NCI-H2196 (cell line): Measurements from ENCODE around the gene FCMR.

ENCODE experiments used
- DNase-seq: peaks from one replicate; lab custom pipeline; 2025; ENCODE audit not compliant: unreplicated experiment; lab: John Stamatoyannopoulos, UW

The FCMR gene, protein sequence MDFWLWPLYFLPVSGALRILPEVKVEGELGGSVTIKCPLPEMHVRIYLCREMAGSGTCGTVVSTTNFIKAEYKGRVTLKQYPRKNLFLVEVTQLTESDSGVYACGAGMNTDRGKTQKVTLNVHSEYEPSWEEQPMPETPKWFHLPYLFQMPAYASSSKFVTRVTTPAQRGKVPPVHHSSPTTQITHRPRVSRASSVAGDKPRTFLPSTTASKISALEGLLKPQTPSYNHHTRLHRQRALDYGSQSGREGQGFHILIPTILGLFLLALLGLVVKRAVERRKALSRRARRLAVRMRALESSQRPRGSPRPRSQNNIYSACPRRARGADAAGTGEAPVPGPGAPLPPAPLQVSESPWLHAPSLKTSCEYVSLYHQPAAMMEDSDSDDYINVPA

GRCh38 chr1:206921772-206922265 is at the start of gene FCMR:
Gene FCMR, minus strand, starts transcription at chr1:206921941. Its CDS starts 87 bp downstream, at chr1:206921854.
- no peak for DNase-seq

DNA sequence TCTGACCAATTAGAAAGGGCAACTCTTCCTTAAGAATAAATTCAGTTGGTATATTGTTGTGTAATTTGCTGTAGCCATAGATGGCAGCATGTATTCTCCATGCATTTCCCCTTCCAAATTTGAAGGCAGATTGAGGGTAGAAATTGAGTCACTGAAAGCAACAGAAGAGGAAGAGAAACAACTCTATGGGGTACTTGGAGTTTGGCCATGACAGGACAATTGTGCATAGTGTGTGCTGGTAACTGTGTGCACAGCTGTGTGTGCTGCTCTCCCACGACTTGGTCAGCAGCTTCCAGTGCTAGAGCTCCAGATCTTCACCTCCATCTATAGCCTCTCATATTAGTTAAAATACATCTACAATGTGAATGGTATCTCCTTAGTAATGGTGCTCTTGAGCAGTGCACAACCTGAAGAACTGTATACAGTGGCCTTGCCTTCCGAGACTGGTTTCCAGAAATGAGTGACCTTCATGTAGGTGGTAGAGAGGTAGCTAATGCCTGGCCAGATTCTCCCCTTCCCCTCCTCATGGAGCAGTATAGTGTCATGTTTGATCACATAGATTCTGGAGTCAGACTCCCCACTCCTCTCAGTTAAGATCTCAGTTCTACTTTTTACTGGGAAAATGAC is 49.4 kb upstream of the FCMR start:
- DNase-seq, result no peak

DNA sequence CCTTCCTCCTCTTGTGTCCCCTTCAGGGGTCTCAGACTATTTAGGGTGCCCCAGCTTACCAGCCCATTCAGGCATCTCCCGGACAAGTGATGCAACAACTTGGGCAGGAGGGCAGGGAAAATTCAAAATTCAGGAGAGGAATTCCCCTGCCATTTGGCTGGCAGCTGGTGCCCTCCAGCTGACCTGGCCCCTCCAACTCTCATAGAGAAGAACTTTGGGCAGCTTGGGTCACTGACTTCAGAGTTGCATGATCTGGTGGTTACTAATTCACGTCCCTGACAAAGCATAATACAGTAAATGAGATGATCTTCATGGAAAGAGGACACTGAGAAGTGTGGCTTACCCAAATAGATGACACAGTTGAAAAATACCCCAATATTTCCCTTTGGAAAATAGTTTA is 48.7 kb upstream of the FCMR start, which contains the start of gene FCAMR:
FCAMR (minus strand) TSS at position 15 of the 400 bp plus-strand sequence. CDS start 335 bp downstream, outside the sequence.
- DNase-seq, result no peak

DNA sequence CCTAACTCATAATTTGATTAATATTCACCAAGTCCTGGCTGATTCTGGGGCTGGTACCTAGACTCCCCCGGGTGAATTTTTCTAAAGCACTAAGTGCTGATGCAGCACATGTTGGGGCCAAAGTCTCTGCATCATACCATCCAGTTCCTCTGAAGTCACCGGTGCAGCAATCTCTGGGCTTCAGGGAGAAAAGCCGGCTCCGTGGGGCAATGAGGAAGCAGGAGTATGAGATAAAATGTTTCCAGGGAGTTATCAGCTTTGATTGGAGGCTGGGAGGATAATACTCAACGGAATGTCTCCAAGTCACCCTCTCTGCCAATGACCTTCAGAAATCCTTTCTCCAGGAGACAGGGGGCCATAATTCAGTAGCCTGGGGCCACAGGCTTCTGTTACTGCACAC is 47.3 kb upstream of the FCMR start:
- DNase-seq, result no peak

- no peak for DNase-seq
Measured at GRCh38 chr1:206967096-206967849, 45.5 kb upstream of the FCMR start.

DNA sequence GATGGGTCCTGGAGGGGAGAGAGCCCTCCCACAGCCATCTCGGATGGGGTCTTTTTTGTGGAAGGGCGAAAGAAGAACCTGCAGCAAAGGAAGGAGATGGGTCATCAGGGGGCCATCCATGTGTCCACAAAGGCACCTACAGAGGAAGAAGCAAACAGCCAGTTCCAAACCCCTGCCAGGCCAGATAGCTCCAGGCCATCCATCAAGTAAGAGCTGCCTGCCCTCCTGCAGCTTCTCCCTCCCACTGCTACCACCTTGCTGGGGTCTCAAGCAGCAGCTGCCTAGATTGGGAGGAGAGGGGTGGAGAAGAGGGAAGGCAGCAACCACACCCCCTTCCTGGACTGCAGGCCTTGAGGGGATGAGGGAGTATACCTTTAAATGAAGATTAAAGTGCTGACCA is 44.0 kb upstream of the FCMR start:
- no peak for DNase-seq

DNA sequence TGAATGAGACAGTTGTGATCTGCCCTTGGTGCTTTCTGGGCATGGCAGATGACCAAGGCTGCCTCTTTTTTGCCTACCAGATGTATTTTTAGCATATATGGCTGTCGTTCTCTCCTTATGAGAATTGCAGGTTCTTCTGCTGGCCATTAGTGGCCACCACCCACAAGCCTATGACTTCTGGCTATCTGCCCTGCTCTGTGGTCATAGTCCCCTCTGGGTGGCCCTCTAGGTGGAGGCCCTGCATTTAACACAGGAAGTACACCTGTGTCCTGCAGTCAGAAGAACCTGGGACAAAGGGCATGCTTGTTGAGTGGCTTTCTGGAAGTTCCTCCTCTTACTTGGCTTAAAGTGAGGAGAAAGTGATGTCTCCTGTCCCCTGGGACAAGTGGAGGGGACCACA is 42.0 kb upstream of the FCMR start:
- DNase-seq, result no peak

DNA sequence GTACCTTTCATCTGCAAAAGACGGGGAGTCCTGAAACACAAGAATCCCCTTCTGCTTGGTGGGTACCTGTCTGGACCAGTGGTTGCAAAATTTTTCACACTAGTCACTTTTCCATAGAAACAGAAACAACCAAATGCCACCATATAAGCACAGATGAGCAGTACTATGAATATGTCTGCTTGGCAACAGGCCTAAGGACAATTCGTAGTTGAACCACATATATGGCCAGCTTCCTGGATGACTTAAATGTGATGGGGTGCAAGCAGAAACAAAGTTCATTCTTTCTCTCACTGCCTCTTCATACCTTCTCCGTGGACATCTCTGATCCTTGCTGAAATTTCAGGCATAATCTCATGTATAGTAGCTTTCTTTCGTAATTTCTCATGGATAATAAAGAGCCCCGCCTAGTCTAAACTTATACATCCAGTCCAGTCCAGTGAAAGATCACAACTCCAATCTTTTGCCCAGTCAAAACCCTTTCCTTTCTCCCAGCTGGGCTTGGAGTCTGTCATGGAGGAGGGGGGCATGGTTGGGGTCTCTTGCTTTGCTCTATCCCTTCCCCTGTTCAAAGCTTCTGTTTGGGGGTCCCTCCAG is 41.5 kb upstream of the FCMR start:
- no peak for DNase-seq

- DNase-seq, result no peak
Measured at GRCh38 chr1:206962272-206962671, 40.5 kb upstream of the FCMR start.

- no peak for DNase-seq
Measured at GRCh38 chr1:206961668-206962067, 39.9 kb upstream of the FCMR start.

DNA sequence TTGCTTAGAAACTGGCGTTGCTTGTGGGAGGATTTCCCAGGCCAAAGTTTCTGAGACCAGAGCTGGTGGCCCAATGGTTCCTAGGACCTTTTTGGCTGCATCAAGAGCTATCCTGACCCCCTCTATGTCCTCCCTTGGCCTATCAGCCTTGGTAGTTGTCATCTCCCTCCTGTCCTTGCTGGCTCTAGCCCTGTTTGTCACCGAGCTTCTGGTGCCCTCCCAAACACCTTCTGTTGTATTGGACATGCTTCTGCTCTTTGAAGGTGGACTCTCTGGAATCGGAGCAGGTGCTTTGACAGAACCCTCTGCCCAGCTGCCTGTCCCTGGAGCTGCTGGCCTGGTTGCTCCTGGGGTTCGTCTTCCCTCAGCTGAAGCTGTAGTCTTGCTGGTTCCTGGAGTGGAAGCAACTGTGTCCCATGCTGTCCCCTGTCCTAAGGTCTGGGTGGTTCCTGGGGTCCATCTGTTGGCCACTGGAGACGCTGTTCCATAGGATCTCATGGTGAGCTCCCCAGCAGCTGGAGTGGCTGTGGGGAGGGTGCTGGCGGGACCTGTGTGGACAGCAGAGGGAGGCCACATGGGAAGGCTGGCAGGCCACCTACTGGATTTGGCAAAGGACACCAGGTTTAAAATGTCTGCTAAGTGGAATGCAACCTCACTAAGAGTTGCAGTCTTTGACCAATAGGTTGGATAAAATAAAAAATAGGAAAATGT is 39.1 kb upstream of the FCMR start:
- DNase-seq, result no peak

DNA sequence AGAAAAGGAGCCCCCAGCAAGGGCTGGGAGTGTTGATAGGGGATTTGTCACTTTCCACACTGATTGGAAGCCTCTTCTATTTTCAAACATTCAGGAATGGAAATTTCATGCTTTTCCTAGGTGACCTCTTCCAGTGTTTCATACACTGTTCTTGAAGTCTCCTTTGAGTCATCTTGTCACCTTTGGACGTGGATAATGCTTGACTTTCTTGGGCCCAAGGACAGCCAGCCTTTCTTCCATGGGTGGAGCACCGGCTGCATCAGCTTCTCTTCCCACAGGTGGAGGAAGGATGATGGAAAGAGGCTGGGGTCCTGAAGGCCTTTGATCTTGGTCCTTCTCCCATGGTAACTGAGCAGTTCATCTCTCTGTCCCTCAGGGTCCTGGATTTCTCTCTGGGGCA is 36.4 kb upstream of the FCMR start:
- no peak for DNase-seq

- DNase-seq, result no peak
Measured at GRCh38 chr1:206957639-206958038, 35.9 kb upstream of the FCMR start.

- no peak for DNase-seq
Measured at GRCh38 chr1:206955476-206956451, 34.0 kb upstream of the FCMR start.

- DNase-seq, result no peak
Measured at GRCh38 chr1:206954459-206955342, 33.0 kb upstream of the FCMR start.

DNA sequence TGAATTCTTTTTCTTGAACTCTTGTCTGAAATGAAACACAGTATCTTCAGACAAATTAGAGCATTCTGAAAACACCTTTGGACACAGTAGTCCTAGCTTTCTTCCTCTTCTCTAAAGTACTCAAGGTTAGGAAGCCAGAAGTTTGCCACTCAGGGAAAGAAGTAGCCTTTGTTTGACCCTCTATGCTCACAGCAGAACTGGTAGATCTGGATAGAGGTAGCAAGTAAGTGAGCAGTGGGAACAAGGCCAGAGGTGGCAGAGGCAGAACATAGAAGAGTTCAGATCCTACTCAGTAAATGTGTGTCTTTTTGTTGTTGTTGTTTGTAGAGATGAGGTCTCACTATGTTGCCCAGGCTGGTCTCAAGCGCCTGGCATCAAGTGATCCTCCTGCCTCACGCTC is 31.9 kb upstream of the FCMR start:
- no peak for DNase-seq

DNA sequence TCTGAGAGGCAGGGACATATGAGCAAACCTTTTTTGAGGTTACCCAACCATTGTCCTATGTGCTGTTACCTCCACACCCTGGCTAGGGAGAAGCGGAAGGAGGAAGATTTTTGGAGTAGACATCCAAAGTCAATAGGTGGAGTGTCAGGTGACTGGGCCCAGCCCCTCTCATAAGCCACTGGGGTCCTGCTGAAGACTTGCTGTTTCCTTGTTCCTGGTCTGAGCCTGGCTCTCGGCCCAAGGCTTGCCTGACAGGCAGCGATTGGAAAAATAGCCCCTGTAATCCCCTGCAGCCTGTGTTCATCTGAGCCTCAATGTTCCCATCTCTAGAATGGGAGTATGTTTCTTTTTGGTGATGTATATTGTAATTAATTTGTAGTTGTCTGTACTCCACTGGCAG is 31.4 kb upstream of the FCMR start:
- no peak for DNase-seq

GRCh38 chr1:206952171-206952570 is 30.4 kb upstream of the FCMR start:
- DNase-seq, result no peak
